MCF 10A (cell line): ENCODE results near the gene TTLL5. TPM values are rescaled to one million over a fixed set of nuclear protein-coding genes. Genes with fewer than 3 reads are reported as not detected.

Experiments
- BruUV-seq: library from RNA; stranded (reverse); fragments of 400-500 nt; replicated peaks from 2 replicates; lab custom pipeline; 2021; lab: Mats Ljungman, UMichigan
- CTCF ChIA-PET: fragments of 300-600 bp; sonication (Branson Sonifier 250); formaldehyde crosslinking; extraction: SDS; loops from one replicate; lab custom pipeline; 2021; ENCODE audit warnings: antibody characterized with exemption, inconsistent platforms; lab: Yijun Ruan, JAX
- POLR2A ChIA-PET: fragments of 300-600, 350-650 bp; sonication (Branson Sonifier 250); formaldehyde crosslinking; extraction: SDS; loops from one replicate; lab custom pipeline; 2020; ENCODE audit warnings: antibody characterized with exemption, inconsistent platforms; lab: Yijun Ruan, JAX
- DNase-seq: peaks from one replicate; pipeline ENCODE4 v3.0.0-alpha.2; 2018; ENCODE audit not compliant: unreplicated experiment
- H3K27ac Mint-ChIP-seq: one replicate; pipeline ENCODE4 v1.8.0; 2022; ENCODE audit warnings: mild to moderate bottlenecking, low read depth, mixed read lengths; ENCODE audit not compliant: unreplicated experiment
- H3K27me3 Mint-ChIP-seq: one replicate; pipeline ENCODE4 v1.8.0; 2022; ENCODE audit warnings: mixed read lengths; ENCODE audit not compliant: insufficient read depth, unreplicated experiment
- H3K36me3 Mint-ChIP-seq: one replicate; pipeline ENCODE4 v1.8.0; 2022; ENCODE audit warnings: mild to moderate bottlenecking, moderate library complexity, mixed read lengths; ENCODE audit not compliant: insufficient read depth, unreplicated experiment
- H3K4me1 Mint-ChIP-seq: one replicate; pipeline ENCODE4 v1.8.0; 2022; ENCODE audit warnings: mixed read lengths; ENCODE audit not compliant: insufficient read depth, unreplicated experiment
- H3K4me3 Mint-ChIP-seq: one replicate; pipeline ENCODE4 v1.8.0; 2022; ENCODE audit warnings: mild to moderate bottlenecking, moderate library complexity, mixed read lengths; ENCODE audit not compliant: unreplicated experiment
- H3K9me3 Mint-ChIP-seq: one replicate; pipeline ENCODE4 v1.8.0; 2022; ENCODE audit warnings: mixed read lengths; ENCODE audit not compliant: unreplicated experiment
- CTCF ChIP-seq: fragments of 200-600 bp; IDR thresholded peaks from one replicate; pipeline ENCODE4 v1.8.0; 2022; ENCODE audit warnings: antibody characterized with exemption, mild to moderate bottlenecking; ENCODE audit not compliant: unreplicated experiment
- intact Hi-C: fragments of 100-400 bp; cut with micrococcal nuclease; formaldehyde crosslinking; loops from 2 replicates; pipeline ENCODE4 v1.14.1; 2022
- total RNA-seq: library from RNA; stranded (reverse); gene quantifications from 2 replicates; pipeline ENCODE4 v1.2.3, GENCODE V29; 2022

TTLL5 gene
- total RNA-seq, 1 experiment from 2014 or later, result 31.7 TPM

- no peaks in the 10 kb centered on the region for H3K4me1 Mint-ChIP-seq
- no TSS peak for BruUV-seq
- H3K27me3 Mint-ChIP-seq, result no peaks in the 10 kb centered on the region
- ChIA-PET POLR2A (interaction anchor here (0.6 kb wide), 1 partner anchor 26 kb away, joined by 3 read pairs; no protein-coding TSS in a partner anchor), CTCF (interaction anchor here (0.8 to 1.0 kb wide), 2 partner anchors 8 to 10 kb away, joined by 3 read pairs; no protein-coding TSS in a partner anchor)
- peaks cover 6% of the 10 kb centered on the region for H3K36me3 Mint-ChIP-seq
- intact Hi-C loops, result no loop called here
- no peak for TF ChIP-seq CTCF
- H3K27ac Mint-ChIP-seq, result no peak overlapping the region
- H3K9me3 Mint-ChIP-seq, result no peaks in the 10 kb centered on the region
- no peak for DNase-seq
- no peak overlapping the region for H3K4me3 Mint-ChIP-seq
Observed at GRCh38 chr14:75626863-75627262, 34.2 kb upstream of the TTLL5 start.

DNA sequence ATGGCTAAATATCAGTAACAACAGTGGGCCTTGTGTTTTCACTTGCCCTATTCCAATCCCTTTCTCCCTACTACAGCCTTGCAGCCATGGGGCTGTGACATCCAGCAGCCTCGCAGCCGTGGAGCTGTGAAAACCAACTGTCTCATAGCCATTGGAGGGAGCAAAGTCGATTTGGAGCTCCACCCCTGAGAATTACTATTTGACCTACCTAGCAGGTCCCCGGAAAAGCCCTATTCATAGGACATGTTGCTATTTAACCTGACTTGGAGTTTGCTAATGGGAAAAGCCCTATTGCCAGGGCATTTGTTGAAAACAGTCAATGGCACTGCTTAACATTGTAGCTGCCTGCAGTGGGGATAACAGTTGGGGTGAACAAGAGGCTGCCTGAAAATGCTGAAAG, 33.6 kb upstream of the TTLL5 start:
- Mint-ChIP-seq H3K4me3 (no peak overlapping the region), H3K4me1 (no peaks in the 10 kb centered on the region), H3K27ac (no peak overlapping the region), H3K27me3 (no peaks in the 10 kb centered on the region), H3K9me3 (no peaks in the 10 kb centered on the region), H3K36me3 (peaks cover 6% of the 10 kb centered on the region)
- ChIA-PET POLR2A (interaction anchor here (0.6 to 0.7 kb wide), 2 partner anchors 26 to 32 kb away, joined by 3 to 4 read pairs; no protein-coding TSS in a partner anchor), CTCF (interaction anchor here (0.6 to 1.0 kb wide), 2 partner anchors 9 to 1441 kb away, joined by 3 read pairs; no protein-coding TSS in a partner anchor)
- TF ChIP-seq CTCF, result no peak
- intact Hi-C loops, result no loop called here
- BruUV-seq, result no TSS peak
- no peak for DNase-seq

GRCh38 chr14:75628816-75629215, 32.2 kb upstream of the TTLL5 start:
- intact Hi-C loops, result no loop called here
- Mint-ChIP-seq H3K27me3 (no peaks in the 10 kb centered on the region), H3K27ac (no peak overlapping the region), H3K4me3 (no peak overlapping the region), H3K9me3 (no peaks in the 10 kb centered on the region), H3K36me3 (peaks cover 6% of the 10 kb centered on the region), H3K4me1 (no peaks in the 10 kb centered on the region)
- CTCF ChIA-PET, result interaction anchor here (1.3 kb wide), 1 partner anchor 16 kb away, joined by 3 read pairs; no protein-coding TSS in a partner anchor
- DNase-seq, result no peak
- POLR2A ChIA-PET, result interaction anchor here (0.6 to 1.6 kb wide), 3 partner anchors 11 to 282 kb away, joined by 3 to 5 read pairs (median 3); no protein-coding TSS in a partner anchor
- BruUV-seq, result no TSS peak
- no peak for TF ChIP-seq CTCF

DNA sequence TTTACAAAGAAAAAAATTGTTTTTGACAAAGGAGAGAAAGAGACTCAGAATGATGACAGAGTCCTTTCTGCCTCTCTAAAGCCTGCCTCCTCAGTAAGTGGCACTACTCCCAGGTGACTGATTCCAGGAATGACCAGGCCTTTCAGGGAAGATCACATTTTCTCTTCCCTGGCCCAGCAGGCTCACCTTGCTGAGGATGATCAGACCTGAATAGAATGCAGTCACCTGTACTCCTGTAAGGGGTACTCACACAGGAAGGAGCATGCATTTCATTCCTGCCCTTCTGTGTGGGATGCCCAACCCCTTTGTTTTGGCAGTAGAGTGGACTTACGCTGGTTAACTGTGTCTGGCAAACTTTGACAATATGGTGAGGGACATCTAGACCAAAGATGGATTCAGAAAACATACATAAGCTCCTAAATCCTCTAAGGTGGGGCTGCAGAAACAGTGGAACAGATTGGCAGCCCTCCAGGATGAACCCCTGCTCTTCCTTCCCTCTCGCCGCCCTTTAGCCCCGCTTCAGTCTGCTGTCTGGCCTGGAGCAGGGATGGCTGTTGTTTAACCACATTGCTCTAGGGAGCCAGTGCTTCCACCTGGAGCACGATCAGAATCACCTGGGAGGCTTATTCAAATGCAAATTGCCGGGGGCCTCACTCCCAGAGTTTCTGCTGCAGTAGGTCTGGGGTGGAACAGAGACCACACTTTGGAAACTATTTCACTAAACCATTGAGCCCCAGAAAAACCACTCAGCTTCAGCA, 30.2 kb upstream of the TTLL5 start:
- no TSS peak for BruUV-seq
- Mint-ChIP-seq H3K36me3 (no peaks in the 10 kb centered on the region), H3K4me3 (no peak overlapping the region), H3K27ac (no peak overlapping the region), H3K4me1 (peaks cover 5% of the 10 kb centered on the region), H3K9me3 (no peaks in the 10 kb centered on the region), H3K27me3 (no peaks in the 10 kb centered on the region)
- DNase-seq, result no peak
- no peak for TF ChIP-seq CTCF
- intact Hi-C loops, result no loop called here
- POLR2A ChIA-PET, result no interaction called here
- CTCF ChIA-PET, result interaction anchor here (1.5 kb wide), 1 partner anchor 53 kb away, joined by 6 read pairs; no protein-coding TSS in a partner anchor
